GM12872 (cell line): Measurements from ENCODE around the gene L2HGDH.

Source experiments
- TF ChIP-seq, protein P1 (sequence below): IDR thresholded peaks from 3 replicates; pipeline ENCODE4 v1.5.1; 2011; ENCODE audit warnings: low read depth, mild to moderate bottlenecking, low read length, moderate library complexity; ENCODE audit not compliant: insufficient read depth

The L2HGDH gene

DNA sequence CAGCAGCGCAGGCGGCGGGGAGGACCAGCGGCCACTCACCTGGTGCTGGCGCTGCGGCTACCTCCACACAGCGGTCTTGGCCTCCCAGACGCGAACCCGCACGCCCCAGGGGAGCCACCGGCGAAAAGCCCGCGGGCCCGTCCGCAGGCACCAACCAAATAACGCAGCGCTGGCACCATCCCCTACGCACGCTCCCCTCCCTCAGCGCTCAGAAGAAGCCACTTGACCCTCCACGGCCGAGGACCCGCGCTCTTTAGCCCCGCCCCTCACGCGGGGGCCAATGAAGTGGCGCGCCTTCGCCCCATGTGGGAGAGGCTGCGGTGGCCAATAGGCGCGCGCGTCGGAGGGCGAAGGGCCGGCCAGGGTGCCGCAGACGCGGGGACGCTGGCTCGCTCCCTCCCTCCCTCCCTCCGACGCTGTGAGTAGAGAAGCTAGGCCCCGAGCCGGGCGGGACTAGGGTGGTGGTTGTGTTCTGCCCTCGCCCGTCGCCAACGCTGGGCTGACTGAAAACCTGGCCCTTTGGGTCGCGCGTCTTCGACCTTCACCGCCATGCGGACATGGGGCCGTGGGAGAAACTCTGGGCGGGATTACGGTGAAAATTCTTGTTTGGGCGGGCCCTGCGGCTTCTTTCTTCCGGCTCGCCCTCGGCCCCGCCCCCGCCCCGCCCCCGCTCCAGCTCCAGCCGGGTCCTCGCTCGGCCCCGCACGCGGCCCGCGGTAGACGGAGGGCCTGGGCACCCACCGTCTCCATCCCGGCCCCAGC lies at the start of gene L2HGDH, which contains the start of gene DMAC2L:
Gene L2HGDH (minus strand): TSS at position 258 of the 762 bp plus-strand sequence. CDS start 79 bp downstream, at position 179.
Gene DMAC2L (plus strand): TSS at position 353 of the 762 bp plus-strand sequence. CDS start 9,164 bp downstream, outside the sequence.
- TF ChIP-seq, protein P1, sequence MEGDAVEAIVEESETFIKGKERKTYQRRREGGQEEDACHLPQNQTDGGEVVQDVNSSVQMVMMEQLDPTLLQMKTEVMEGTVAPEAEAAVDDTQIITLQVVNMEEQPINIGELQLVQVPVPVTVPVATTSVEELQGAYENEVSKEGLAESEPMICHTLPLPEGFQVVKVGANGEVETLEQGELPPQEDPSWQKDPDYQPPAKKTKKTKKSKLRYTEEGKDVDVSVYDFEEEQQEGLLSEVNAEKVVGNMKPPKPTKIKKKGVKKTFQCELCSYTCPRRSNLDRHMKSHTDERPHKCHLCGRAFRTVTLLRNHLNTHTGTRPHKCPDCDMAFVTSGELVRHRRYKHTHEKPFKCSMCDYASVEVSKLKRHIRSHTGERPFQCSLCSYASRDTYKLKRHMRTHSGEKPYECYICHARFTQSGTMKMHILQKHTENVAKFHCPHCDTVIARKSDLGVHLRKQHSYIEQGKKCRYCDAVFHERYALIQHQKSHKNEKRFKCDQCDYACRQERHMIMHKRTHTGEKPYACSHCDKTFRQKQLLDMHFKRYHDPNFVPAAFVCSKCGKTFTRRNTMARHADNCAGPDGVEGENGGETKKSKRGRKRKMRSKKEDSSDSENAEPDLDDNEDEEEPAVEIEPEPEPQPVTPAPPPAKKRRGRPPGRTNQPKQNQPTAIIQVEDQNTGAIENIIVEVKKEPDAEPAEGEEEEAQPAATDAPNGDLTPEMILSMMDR: no peak

DNA sequence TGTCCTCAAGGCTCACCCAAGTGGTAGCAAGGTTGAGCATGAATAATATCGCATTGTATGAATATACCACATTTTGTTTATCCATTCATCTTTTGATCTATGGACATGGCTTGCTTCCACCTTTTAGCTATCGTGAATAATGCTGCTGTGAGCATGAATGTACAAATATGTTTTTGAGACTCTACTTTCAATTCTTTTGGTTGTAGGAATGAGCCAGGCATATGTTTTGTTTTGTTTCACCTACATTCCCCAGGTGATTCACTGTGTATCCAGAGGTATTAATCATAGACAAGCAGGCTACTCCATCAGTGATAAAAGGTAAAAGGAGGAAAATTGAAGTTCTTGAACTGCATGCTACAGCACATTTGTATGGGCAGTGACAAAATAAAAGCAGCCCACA lies 48.8 kb upstream of the L2HGDH start:
- TF ChIP-seq, protein P1: no peak

DNA sequence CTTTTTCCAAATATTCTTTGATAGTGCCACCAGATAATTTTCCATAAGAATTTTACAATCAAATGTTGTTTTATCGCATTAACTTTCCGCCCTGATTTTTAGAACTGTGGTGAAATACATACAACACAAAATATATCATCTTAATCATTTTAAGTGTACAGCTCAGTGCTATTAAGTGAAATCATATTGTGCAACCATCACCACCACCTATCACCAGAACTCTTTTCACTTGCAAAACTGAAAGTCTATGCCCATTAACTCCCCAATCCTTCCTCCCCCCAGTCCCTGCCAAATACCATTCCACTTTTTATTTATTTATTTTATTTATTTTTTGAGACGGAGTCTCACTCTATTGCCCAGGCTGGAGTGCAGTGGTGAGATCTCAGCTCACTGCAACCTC lies 48.1 kb upstream of the L2HGDH start:
- TF ChIP-seq, protein P1: no peak

DNA sequence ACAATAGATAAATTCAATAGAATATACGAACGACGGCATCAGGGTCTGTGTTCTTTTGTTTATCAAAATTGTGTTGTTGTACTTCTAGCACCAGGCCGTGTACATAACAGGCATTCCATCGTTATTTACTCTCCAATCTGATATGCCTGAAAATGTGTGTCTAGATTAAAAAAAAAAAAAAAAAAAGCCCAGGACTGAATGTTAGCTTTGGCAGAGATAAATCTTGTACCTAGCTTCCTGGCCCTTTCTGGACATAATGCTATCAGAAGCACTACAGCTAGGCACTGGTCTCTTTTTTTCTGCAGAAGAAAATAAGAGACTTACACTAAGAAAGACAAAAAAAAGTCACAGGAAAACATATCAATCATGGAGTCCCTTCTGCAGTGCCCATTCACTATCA lies 47.6 kb upstream of the L2HGDH start:
- TF ChIP-seq, protein P1: no peak

DNA sequence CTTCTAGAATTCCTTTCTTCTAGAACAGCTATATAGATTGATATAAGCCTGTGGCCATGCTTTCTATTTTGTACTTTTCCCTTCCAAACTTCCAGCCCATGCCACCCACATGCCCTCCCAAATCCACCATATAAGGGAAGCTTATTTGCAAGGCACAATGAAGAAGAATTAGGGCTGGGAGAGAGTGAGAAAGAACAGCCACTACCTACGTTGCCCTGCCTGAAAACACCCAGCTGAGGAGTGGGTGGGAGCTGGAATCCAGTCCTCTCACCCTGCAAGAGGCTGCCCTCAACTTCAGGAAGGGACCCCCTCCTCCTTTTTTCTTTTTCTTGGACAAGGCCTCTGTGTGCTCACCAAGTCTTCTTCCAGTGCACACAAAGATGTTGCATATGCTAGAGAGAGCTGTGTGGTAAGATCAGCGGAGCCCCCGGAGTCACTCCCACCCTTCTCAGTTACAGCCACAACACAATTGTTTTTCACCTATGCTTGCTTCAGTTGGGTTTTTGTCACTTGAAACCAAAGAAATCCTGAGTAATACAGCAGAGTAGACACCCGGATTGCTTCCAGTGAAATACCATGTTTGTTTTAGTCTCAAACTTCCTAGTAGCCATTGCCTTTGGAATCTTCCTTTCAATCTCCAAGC lies 45.8 kb upstream of the L2HGDH start:
- TF ChIP-seq, protein P1: no peak

DNA sequence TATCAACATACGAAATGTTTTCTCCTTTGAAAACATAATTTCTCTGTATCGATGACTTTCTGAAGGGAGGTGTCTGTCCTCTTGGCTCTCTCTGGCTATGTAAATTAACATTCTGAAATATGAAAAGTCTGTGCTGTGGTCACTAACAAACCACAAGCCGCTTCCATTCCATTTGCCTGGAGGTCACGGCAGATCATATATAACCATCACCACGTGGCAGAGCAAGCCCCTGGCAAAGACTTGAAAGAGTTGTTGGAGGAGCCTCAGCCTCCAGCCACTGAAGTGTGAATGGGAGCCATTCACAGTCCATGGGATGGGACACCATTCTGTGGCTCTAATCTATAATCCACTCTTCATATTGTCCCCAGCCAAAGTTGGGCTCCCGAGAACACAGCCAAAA lies 45.1 kb upstream of the L2HGDH start:
- TF ChIP-seq, protein P1: no peak

DNA sequence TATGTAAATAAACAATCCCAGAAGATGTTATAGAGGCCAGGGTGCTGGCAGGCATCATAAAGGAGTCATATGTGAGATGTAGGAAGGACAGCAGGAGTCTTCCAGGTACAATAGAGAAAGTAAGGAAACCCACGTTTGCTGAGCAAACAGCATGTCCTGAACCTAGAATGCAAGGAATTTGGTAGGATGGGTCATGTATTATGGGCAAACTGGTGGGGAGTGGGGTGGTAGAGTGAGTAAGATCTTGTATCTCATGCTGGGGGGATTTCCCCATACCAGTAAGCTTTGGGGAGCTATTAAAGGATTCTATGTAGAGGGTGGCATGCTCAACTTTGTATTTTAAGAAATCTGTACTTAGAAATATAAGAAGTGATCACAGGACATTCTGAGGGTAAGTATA lies 43.7 kb upstream of the L2HGDH start:
- TF ChIP-seq, protein P1: no peak
